Mesenteric fat pad (tissue), 1 donor: ENCODE data around the gene FBXO46. TPM values are rescaled to one million over a fixed set of nuclear protein-coding genes. Genes with fewer than 3 reads are reported as not detected.
"Not testable (repeated sequence)": the region's sequence is repeated elsewhere in the genome, so short reads cannot be mapped to it uniquely, and the experiment has no call there.

Source experiments
- DNase-seq: peaks from one replicate; pipeline ENCODE4 v3.0.0-alpha.2; 2020; ENCODE audit warnings: low spot score
- microRNA-seq: library from miRNA; unstranded; fragments of <30 nt; microRNA quantifications from one replicate; pipeline ENCODE4 v1.2.0, GENCODE V29; 2020; ENCODE audit warnings: borderline number of aligned reads
- total RNA-seq: library from RNA; stranded (reverse); fragmentation: NEBNext Ultra II Directional; extraction: Animal tissue kit (Norgen Biotek cat#: 25700); gene quantifications from one replicate; pipeline ENCODE4 v1.2.1, GENCODE V29; 2021
- donor health status: DM: yes; HTN: yes; CAD: no.

The FBXO46 gene
- total RNA-seq, 1 donor from 2014 or later = 12.8 TPM

- DNase-seq = no peak
These were observed 43.1 kb downstream of the FBXO46 start for GRCh38 chr19:45687599-45687998.

- DNase-seq = not testable (repeated sequence)
These were observed 45.7 kb downstream of the FBXO46 start for GRCh38 chr19:45685045-45685444.

GRCh38 chr19:45682908-45683307, 47.8 kb downstream of the FBXO46 start:
- DNase-seq = no peak

- no peak for DNase-seq
These were observed 48.6 kb downstream of the FBXO46 start for GRCh38 chr19:45682117-45682516.

- DNase-seq = peak; percentile 97
These were observed 49.2 kb downstream of the FBXO46 start for GRCh38 chr19:45681391-45682015.

GRCh38 chr19:45677351-45678230, 53.1 kb downstream of the FBXO46 start:
- DNase-seq = no peak

- DNase-seq = no peak
These were observed 53.8 kb downstream of the FBXO46 start for GRCh38 chr19:45676851-45677263.

GRCh38 chr19:45674946-45675345, 55.8 kb downstream of the FBXO46 start:
- DNase-seq = no peak

- peak; percentile 92 for DNase-seq
These were observed 59.8 kb downstream of the FBXO46 start for GRCh38 chr19:45670670-45671453.

- no peak for DNase-seq
These were observed 62.3 kb downstream of the FBXO46 start for GRCh38 chr19:45668342-45668871.

GRCh38 chr19:45667620-45668341, 62.9 kb downstream of the FBXO46 start, which contains the start of gene GIPR:
Gene GIPR, plus strand, starts transcription at chr19:45668221. Its CDS starts 1,300 bp downstream, at chr19:45669521.
- no peak for DNase-seq

- DNase-seq = no peak
These were observed 66.1 kb downstream of the FBXO46 start for GRCh38 chr19:45664575-45664974.

GRCh38 chr19:45663800-45664199, 66.9 kb downstream of the FBXO46 start:
- no peak for DNase-seq

GRCh38 chr19:45660636-45661035, 70.1 kb downstream of the FBXO46 start:
- no peak for DNase-seq

Small RNA genes lying within 50 kb of the gene (microRNA-seq; reads per million reads assigned to microRNA genes)
- gene MIR642A (not detected), gene MIR642B (not detected)

Other genes starting within 250 kb of the FBXO46 start
- gene RTN2, start 233.8 kb downstream of the FBXO46 start, total RNA-seq = 8.3 TPM
- 1.1 TPM for gene PPM1N, start 232.5 kb downstream of the FBXO46 start, total RNA-seq
- gene VASP, start 223.4 kb downstream of the FBXO46 start, total RNA-seq = 104 TPM
- 12.5 TPM for gene OPA3, start 146.1 kb downstream of the FBXO46 start, total RNA-seq
- 32.7 TPM for gene GPR4, start 128.7 kb downstream of the FBXO46 start, total RNA-seq
- gene EML2, start 91.5 kb downstream of the FBXO46 start, total RNA-seq = 33.6 TPM
- 7.1 TPM for gene GIPR, start 62.7 kb downstream of the FBXO46 start, total RNA-seq
- gene SNRPD2, start 38.9 kb downstream of the FBXO46 start, total RNA-seq = 239 TPM
- gene QPCTL, start 38.2 kb downstream of the FBXO46 start, total RNA-seq = 7.7 TPM
- gene MEIOSIN, start 2.5 kb upstream of the FBXO46 start, total RNA-seq = not detected
- gene SIX5, start 38.4 kb upstream of the FBXO46 start, total RNA-seq = 18.0 TPM
- 37.5 TPM for gene DMPK, start 51.6 kb upstream of the FBXO46 start, total RNA-seq
- gene DMWD, start 61.9 kb upstream of the FBXO46 start, total RNA-seq = 57.2 TPM
- gene RSPH6A, start 84.4 kb upstream of the FBXO46 start, total RNA-seq = not detected
- gene SYMPK, start 132.3 kb upstream of the FBXO46 start, total RNA-seq = 52.8 TPM
- gene FOXA3, start 133.4 kb upstream of the FBXO46 start, total RNA-seq = not detected
- 14.0 TPM for gene IRF2BP1, start 155.2 kb upstream of the FBXO46 start, total RNA-seq
- 10.2 TPM for gene MYPOP, start 171.7 kb upstream of the FBXO46 start, total RNA-seq
- gene NANOS2, start 183.9 kb upstream of the FBXO46 start, total RNA-seq = not detected
- gene NOVA2, start 243.0 kb upstream of the FBXO46 start, total RNA-seq = 15.4 TPM